PC-9 (cell line): ENCODE measurements around the gene OR10K1. TPM values are rescaled to one million over a fixed set of nuclear protein-coding genes. Genes with fewer than 3 reads are reported as not detected.

Experiments
- BruUV-seq: library from RNA; stranded (reverse); fragments of 400-500 nt; replicated peaks from 2 replicates; lab custom pipeline; 2021; lab: Mats Ljungman, UMichigan
- CTCF ChIA-PET: fragments of 300-600 bp; sonication (Branson Sonifier 250); formaldehyde crosslinking; loops from one replicate; lab custom pipeline; 2022; ENCODE audit warnings: antibody characterized with exemption; lab: Charles Lee
- POLR2A ChIA-PET: fragments of 300-600 bp; sonication (Branson Sonifier 250); formaldehyde crosslinking; loops from one replicate; lab custom pipeline; 2022; ENCODE audit warnings: antibody characterized with exemption; ENCODE audit not compliant: unreplicated experiment; lab: Charles Lee
- DNase-seq, 2 experiments: peaks; one replicate each; pipeline versions ENCODE4 v3.0.0 to v3.0.0-alpha.2; 2015 to 2022; ENCODE audit warnings: mixed read lengths in 1 of 2
- H2AFZ ChIP-seq: fragments of 200-600 bp; sonication (generic); 2 replicates; pipeline ENCODE4 v1.8.1; 2017; ENCODE audit warnings: antibody characterized with exemption
- H3F3A ChIP-seq: fragments of 200-600 bp; sonication (generic); 2 replicates; pipeline ENCODE4 v1.8.1; 2017; ENCODE audit warnings: antibody characterized with exemption, mild to moderate bottlenecking, low read depth; ENCODE audit not compliant: insufficient read depth
- H3K27ac ChIP-seq: fragments of 200-600 bp; sonication (generic); 2 replicates; pipeline ENCODE4 v1.6.1; 2016; ENCODE audit warnings: mixed run types
- H3K27me3 ChIP-seq: fragments of 200-600 bp; sonication (generic); 2 replicates; pipeline ENCODE4 v1.6.1; 2016; ENCODE audit warnings: low read depth, mixed run types; ENCODE audit not compliant: insufficient read depth
- H3K36me3 ChIP-seq: fragments of 200-600 bp; sonication (generic); 2 replicates; pipeline ENCODE4 v1.6.1; 2016; ENCODE audit warnings: low read depth, mixed run types
- H3K4me1 ChIP-seq: fragments of 200-600 bp; sonication (generic); replicated peaks from 2 replicates; pipeline ENCODE4 v1.6.1; 2016; ENCODE audit warnings: mixed run types; ENCODE audit not compliant: insufficient read depth
- H3K4me2 ChIP-seq: fragments of 200-600 bp; sonication (generic); 2 replicates; pipeline ENCODE4 v1.6.1; 2017; ENCODE audit warnings: mixed run types
- H3K4me3 ChIP-seq: fragments of 200-600 bp; sonication (generic); 2 replicates; pipeline ENCODE4 v1.6.1; 2016; ENCODE audit warnings: mixed run types
- H3K79me2 ChIP-seq: fragments of 200-600 bp; sonication (generic); 2 replicates; pipeline ENCODE4 v1.6.1; 2017; ENCODE audit warnings: low read depth, mixed run types
- H3K9me2 ChIP-seq: fragments of 200-600 bp; sonication (generic); 2 replicates; pipeline ENCODE4 v1.8.1; 2017; ENCODE audit warnings: mild to moderate bottlenecking; ENCODE audit not compliant: insufficient read depth
- H3K9me3 ChIP-seq: fragments of 200-600 bp; sonication (generic); 2 replicates; pipeline ENCODE4 v1.8.1; 2016; ENCODE audit warnings: low read depth; ENCODE audit not compliant: insufficient read depth
- H4K20me1 ChIP-seq: fragments of 200-600 bp; sonication (generic); 2 replicates; pipeline ENCODE4 v1.8.1; 2017; ENCODE audit not compliant: insufficient read depth
- CTCF ChIP-seq: fragments of 200-600 bp; sonication (generic); conservative IDR thresholded peaks from 2 replicates; pipeline ENCODE4 v1.6.1; 2017; ENCODE audit warnings: mixed run types, antibody characterized with exemption, mild to moderate bottlenecking, moderate library complexity
- EZH2 ChIP-seq: fragments of 200-600 bp; sonication (generic); IDR thresholded peaks from 2 replicates; pipeline ENCODE4 v1.8.0; 2017; ENCODE audit warnings: antibody characterized with exemption, low read depth
- intact Hi-C: fragments of 100-400 bp; cut with micrococcal nuclease; formaldehyde crosslinking; loops from one replicate; pipeline ENCODE4 v1.10.0; 2022; ENCODE audit not compliant: unreplicated experiment
- total RNA-seq: library from RNA; stranded (reverse); gene quantifications from 2 replicates; pipeline ENCODE4 v1.2.3, GENCODE V29; 2021

OR10K1 gene
- total RNA-seq, 1 experiment from 2014 or later, result not detected

DNA sequence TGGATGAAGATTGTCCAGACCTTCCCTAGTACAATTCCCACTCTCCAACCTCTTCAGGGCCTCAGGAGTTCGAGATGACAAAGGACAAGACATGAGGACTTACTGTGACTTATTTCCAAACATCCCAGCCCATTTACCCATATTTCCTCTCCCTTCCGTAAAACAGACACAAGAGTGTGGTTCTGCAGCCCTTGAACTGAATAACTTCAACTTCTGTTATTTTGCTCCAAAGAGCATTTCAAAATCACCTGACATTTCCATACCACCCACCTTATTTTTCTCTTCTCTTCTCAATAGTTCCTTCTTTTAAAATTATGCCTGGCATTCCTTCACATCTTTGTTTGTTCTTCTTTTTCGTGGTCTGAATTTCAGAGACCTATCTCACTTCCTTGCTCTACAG, 26.9 kb upstream of the OR10K1 start:
- ChIA-PET CTCF (no interaction called here), POLR2A (no interaction called here)
- Histone ChIP-seq H3K79me2 (no peaks in the 10 kb centered on the region), H4K20me1 (no peaks in the 10 kb centered on the region; the same call in 1 of the 2 replicates), H3K4me1 (no peaks in the 10 kb centered on the region), H3K9me3 (no peaks in the 10 kb centered on the region; the same call in 1 of the 2 replicates), H3K27ac (no peak overlapping the region), H2AFZ (no peak overlapping the region), H3K36me3 (no peaks in the 10 kb centered on the region), H3F3A (no peaks in the 10 kb centered on the region), H3K4me2 (no peak overlapping the region), H3K9me2 (no peaks in the 10 kb centered on the region), H3K4me3 (no peak overlapping the region), H3K27me3 (no peaks in the 10 kb centered on the region)
- no peak for DNase-seq
- TF ChIP-seq CTCF (no peak), EZH2 (no peak)
- BruUV-seq, result no TSS peak
- intact Hi-C loops, result no loop called here

GRCh38 chr1:158445376-158445775, 16.3 kb upstream of the OR10K1 start:
- H3K4me1 ChIP-seq, result no peaks in the 10 kb centered on the region
- DNase-seq, result no peak
- no peaks in the 10 kb centered on the region for H3F3A ChIP-seq
- H3K36me3 ChIP-seq, result no peaks in the 10 kb centered on the region
- intact Hi-C loops, result no loop called here
- no peak overlapping the region for H3K4me2 ChIP-seq
- ChIA-PET CTCF (no interaction called here), POLR2A (no interaction called here)
- H3K9me3 ChIP-seq, result no peaks in the 10 kb centered on the region
- H3K9me2 ChIP-seq, result no peaks in the 10 kb centered on the region
- TF ChIP-seq EZH2 (no peak), CTCF (no peak)
- no peak overlapping the region for H3K27ac ChIP-seq
- no peaks in the 10 kb centered on the region for H3K79me2 ChIP-seq
- H3K4me3 ChIP-seq, result no peak overlapping the region
- H3K27me3 ChIP-seq, result no peaks in the 10 kb centered on the region
- no peaks in the 10 kb centered on the region for H4K20me1 ChIP-seq
- BruUV-seq, result no TSS peak
- H2AFZ ChIP-seq, result no peak overlapping the region

GRCh38 chr1:158454537-158454936, 7.1 kb upstream of the OR10K1 start:
- no peaks in the 10 kb centered on the region for H4K20me1 ChIP-seq
- no peaks in the 10 kb centered on the region for H3K9me3 ChIP-seq
- no peak overlapping the region for H3K27ac ChIP-seq
- ChIA-PET POLR2A (no interaction called here), CTCF (no interaction called here)
- TF ChIP-seq EZH2 (no peak), CTCF (no peak)
- H3K27me3 ChIP-seq, result no peaks in the 10 kb centered on the region
- no TSS peak for BruUV-seq
- H2AFZ ChIP-seq, result no peak overlapping the region
- no peaks in the 10 kb centered on the region for H3K9me2 ChIP-seq
- H3K36me3 ChIP-seq, result no peaks in the 10 kb centered on the region
- H3K4me2 ChIP-seq, result no peak overlapping the region
- no peak overlapping the region for H3K4me3 ChIP-seq
- intact Hi-C loops, result no loop called here
- H3F3A ChIP-seq, result no peaks in the 10 kb centered on the region
- no peaks in the 10 kb centered on the region for H3K79me2 ChIP-seq
- DNase-seq, result no peak
- no peaks in the 10 kb centered on the region for H3K4me1 ChIP-seq
